Renal cortex interstitium (tissue), 11 donors: ENCODE results near the gene PLCD4. TPM values are rescaled to one million over a fixed set of nuclear protein-coding genes. Genes with fewer than 3 reads are reported as not detected.

Source experiments
- DNase-seq, 11 donors: peaks; one replicate each; pipeline ENCODE4 v3.0.0-alpha.2; 2013; ENCODE audit warnings: low read depth in 9 of 11, low spot score in 4 of 11; ENCODE audit errors: extremely low read depth in 1 of 11
- polyA plus RNA-seq, 3 donors: library from polyadenylated mRNA; unstranded; fragments of 120-200 nt; gene quantifications; one replicate each; pipeline ENCODE4 v1.2.1, GENCODE V29; 2013; ENCODE audit not compliant: insufficient read length in 3 of 3

The PLCD4 gene
- polyA plus RNA-seq, 3 donors = 7.2 to 9.9 (median 9.4) TPM

GRCh38 chr2:218605432-218605831, 2.3 kb upstream of the PLCD4 start:
- DNase-seq = peak in 3 of 11 donors; percentile 9 to 27 (median 16)

- DNase-seq = no peak
These were observed 8.2 kb downstream of the PLCD4 start for GRCh38 chr2:218615868-218616315.

DNA sequence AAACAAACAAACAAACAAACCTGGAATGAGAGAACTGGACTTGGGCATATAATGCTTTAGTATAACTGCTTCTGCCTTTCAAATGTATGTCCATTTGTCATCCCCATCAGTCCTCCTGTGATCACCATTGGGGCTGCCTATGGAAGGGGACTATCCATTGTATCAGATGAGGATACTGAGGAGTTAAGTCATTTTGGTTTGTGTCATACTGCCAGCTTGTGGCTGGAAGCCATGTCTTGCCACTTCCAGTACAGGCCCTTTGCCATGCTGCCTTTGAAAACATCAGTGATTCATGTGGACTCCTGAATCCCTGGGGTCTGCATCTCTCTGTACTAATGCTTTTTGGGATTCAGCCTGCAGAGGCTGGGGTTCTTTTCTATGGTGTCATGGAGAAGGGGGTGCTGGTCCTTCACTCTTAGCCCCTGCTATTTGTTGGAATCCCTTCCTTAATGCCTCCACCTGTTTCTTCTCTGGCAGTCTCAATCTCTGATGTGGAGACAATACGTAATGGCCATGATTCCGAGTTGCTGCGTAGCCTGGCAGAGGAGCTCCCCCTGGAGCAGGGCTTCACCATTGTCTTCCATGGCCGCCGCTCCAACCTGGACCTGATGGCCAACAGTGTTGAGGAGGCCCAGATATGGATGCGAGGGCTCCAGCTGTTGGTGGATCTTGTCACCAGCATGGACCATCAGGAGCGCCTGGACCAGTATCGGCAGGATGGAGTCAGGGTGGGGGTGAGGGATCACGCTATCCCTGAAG, 10.6 kb downstream of the PLCD4 start:
- DNase-seq = no peak

GRCh38 chr2:218621007-218621406, 13.3 kb downstream of the PLCD4 start:
- DNase-seq = no peak

DNA sequence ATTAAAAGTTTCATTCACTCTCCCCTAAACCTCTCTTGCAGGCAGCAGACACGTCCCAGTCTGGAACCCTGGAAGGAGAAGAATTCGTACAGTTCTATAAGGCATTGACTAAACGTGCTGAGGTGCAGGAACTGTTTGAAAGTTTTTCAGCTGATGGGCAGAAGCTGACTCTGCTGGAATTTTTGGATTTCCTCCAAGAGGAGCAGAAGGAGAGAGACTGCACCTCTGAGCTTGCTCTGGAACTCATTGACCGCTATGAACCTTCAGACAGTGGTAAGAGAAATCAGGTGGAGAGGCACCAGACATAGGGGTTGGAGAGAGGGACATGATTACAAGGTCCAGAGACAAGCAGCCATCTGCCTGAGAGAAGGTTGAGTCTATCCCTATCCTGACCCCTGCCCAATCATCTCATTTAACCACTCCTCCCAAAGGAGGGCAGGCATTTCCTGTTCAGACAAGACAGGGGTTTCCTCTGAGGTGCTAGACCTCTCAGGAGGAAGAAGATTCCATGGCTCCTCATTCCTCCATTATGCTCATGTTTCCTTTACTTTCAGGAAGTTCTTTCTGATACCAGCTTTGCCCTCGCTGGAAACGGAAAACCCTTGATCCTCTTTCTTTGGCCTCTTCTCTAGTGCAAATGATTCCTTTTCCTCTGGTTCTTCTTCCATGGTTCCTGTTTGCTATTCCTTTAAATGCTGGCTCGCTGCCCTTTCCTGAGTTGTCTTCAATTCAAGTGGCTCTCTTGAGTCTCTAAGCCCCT, 15.1 kb downstream of the PLCD4 start:
- DNase-seq = no peak

DNA sequence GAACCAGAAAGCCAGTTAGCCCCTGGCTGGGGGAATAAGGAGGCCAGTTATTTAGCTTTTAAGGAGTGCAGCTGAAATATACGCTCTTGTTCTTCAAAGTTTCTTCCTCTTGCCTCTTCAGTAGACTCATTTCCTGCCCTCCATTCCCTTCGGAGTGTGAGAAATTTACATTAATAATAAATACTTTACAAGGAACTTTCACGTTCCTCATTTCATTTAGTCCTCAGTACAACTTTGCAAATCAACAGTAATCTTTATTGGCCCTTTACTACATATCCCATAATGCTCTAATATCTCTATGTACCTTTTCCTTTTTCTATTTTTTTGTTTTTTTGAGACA, 15.6 kb downstream of the PLCD4 start:
- no peak for DNase-seq

- DNase-seq = no peak
These were observed 18.7 kb downstream of the PLCD4 start for GRCh38 chr2:218626369-218626768.

- DNase-seq = no peak
These were observed 20.2 kb downstream of the PLCD4 start for GRCh38 chr2:218627939-218628338.

- no peak for DNase-seq
These were observed 24.1 kb downstream of the PLCD4 start for GRCh38 chr2:218631837-218632236.

- DNase-seq = no peak
These were observed 28.0 kb downstream of the PLCD4 start for GRCh38 chr2:218635719-218636118.

- no peak for DNase-seq
These were observed 30.7 kb downstream of the PLCD4 start for GRCh38 chr2:218638372-218638771.

DNA sequence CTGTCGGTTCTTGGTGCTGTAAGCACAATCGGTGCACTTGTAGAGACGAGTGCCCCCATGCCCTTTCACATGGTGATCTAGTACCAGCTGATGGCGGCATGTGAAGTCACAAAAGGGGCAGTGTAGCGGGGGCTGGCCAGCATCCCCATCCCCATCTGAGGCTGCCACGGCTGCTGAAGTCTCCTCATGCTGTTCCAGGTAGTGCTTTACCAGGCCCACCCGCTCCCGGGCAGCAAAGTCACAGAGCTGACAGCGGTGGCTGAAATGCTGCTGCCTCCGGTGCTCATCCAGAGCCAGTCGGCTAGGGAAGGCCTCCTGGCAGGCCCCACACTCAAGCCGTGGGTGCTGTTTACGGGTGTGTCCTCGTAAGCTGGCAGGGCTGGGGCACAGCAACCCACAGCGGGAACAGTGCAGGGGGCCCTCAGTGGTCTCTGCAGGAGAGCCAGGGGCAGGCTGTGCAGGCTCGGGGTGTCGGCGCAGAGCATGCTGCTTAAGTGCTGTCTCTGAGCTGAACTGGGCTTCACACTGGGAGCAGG, 34.5 kb downstream of the PLCD4 start:
- no peak for DNase-seq

DNA sequence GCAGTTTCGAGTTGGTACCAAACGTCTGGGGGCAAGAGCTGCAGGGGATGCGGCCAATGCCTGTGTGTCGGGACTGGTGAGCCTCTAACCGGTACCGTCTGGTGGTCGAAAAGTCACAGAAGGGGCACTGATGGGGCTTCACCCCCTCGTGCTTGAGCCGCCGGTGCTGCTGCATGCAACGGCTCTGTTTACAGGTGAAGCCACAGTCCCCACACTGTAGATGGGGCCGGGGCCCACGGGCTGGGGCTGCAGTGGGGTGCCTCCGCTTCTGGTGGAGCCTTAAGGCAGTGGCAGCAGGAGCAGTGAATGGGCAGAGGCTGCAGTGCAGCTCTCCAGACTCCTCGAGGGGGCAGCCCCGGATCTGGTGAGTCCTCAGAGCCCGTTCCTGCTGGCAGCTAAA, 35.1 kb downstream of the PLCD4 start:
- DNase-seq = no peak

- no peak for DNase-seq
These were observed 36.1 kb downstream of the PLCD4 start for GRCh38 chr2:218643751-218644310.

GRCh38 chr2:218644721-218645120, 37.0 kb downstream of the PLCD4 start:
- DNase-seq = no peak

DNA sequence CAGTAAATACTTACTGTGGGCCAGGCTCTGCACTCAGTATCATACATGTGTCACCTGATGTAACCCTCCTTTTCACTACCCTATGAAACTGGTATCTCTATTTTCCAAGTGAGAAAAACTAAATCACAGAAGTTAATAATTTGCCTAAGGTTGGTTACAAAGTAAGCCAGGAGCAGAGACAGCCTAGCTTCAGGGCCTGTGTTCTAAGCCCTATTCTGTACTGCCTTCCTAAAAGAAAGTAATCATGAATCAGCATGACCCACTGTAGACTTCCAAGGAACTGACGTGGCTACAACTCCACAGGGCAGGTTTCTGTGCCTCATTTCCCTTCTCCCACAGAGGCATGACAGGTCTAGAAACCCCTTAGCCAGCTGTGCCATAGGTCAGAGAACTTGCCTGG, 37.4 kb downstream of the PLCD4 start:
- DNase-seq = no peak

DNA sequence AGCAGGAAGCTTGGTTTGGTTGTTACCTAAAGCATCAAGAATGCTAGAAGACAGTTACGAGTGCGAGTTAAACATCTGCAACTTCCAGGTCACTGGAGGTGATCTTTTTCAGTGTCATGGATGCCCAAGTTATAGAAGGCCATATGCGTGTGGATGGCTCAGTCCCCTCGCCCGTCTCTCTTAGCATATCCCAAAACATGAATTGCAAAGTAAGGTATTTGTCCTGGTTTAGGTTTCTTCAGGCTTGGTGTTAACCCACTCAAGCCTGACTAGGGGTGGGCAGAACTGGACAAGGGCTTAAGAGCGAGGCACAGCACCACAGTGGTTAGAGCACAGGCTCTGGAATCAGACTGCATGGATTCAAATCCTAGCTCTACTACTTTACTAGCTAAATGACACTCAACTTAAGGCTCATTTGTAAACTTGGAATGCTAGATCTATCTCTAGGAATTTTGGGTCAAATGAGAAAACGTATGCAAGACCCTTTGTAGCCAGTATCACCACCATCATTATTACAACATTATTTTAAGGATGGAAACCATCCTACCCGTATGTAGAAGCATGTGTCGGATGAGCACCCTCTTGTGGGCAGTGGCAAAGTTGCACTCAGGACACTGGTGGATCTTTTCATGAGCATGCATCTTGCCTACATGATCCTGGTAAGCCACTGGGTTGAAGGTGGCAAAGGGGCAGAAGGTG, 40.5 kb downstream of the PLCD4 start:
- peak in 1 of 11 donors; percentile 29 for DNase-seq

GRCh38 chr2:218648787-218649100, 41.0 kb downstream of the PLCD4 start:
- no peak for DNase-seq

GRCh38 chr2:218655751-218656150, 48.1 kb downstream of the PLCD4 start:
- DNase-seq = no peak
